Measurements from ENCODE around the gene APOL1. TPM values are rescaled to one million over a fixed set of nuclear protein-coding genes. Genes with fewer than 3 reads are reported as not detected.
A peak's percentile ranks its signal among the peaks of the same experiment; 100 is the strongest.

Gene APOL1
- total and polyA plus RNA-seq, 9 of the 15 experiments (the other 6 are each of a cell fraction or from before 2014, with no cell fraction given): 2.5 to 9.7 (median 5.6) TPM

DNA sequence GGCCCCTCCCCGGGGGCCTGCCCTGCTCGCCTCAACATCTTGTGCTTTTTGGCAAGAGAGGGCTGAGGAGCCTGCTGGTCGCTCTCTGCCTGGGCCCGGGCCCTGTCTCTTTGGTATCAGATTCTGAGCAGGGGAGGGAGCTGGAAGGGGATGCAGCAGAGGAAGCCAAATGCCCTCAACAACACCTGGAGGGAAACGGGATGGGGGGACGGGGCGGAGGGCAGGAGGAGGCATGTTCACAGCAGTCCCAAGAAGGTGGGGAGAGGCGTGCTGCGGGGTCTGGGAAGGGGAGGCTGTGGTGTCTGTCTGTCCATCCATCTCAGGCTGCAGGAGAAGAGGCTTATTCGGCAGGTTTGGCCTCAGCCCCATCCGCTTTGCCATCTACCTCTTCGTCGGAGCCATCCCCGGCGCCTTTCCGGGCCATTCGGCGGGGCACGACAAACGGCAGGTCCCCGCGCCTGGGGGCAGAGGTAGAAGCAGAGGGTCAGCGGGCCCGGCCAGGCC is 29.4 kb downstream of the APOL1 start (continued):
- no peak for TF ChIP-seq ZNF263 (CRISPR knock-in tag; IDR thresholded peaks at IDR 0.05; ENCODE audit: borderline replicate concordance)
- TF ChIP-seq HDAC1 (IDR thresholded peaks at IDR 0.05): no peak
- TF ChIP-seq ZNF445 (CRISPR knock-in tag; IDR thresholded peaks at IDR 0.05; ENCODE audit: low read depth): no peak

DNA sequence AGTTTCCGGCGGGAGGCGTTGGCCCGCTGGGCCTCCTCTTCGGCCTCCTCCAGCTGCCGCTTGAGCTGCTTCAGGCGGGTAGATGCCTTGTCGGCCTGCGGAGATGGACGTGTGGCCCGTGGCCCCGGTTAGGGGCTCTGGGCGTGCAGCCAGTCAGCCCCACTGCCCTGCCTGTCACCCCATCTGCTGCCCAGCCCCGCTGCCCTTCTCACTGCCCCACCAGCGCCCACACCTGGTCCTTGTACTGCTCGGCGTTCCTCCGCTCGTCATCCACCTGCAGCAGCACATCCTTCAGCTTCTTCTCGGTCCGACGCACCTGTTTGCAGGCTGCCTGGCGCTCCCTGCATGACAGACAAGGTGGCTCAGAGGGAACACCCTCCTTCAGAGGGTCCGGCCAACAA is 31.2 kb downstream of the APOL1 start:
- POLR2A ChIA-PET: interaction anchor here (0.7 kb wide), 1 partner anchor 9 kb away, joined by 5 read pairs; no protein-coding TSS in a partner anchor
- no peaks in the 10 kb centered on the region for H3K9me1 ChIP-seq (ENCODE audit: control insufficient read depth, insufficient read depth, low read length)
- H4K20me1 ChIP-seq (replicated peaks; ENCODE audit: control insufficient read depth, insufficient read depth, low read length): peaks cover 6% of the 10 kb centered on the region; the same call in 1 of the 2 replicates
- H3K27me3 ChIP-seq (ENCODE audit: control insufficient read depth in 2 of 2, insufficient read depth in 2 of 2, low read length in 2 of 2): no peaks in the 10 kb centered on the region
- no peak for FAIRE-seq
- in situ Hi-C loops (cut with MboI) (no loop called here), intact Hi-C loops (cut with micrococcal nuclease) (no loop called here)
- BruUV-seq (replicated peaks): no TSS peak
- peak overlapping the region in 1 of 2 experiments; percentile 35; a peak in 1 of 4 replicates for H3K9ac ChIP-seq (ENCODE audit: insufficient read depth in 1 of 2, low read depth in 2 of 2, low read length in 2 of 2)
- WGBS (ENCODE audit: insufficient coverage, low coverage, missing lambda C conversion rate): 95% methylated on average over 14 of the region's 24 CpGs
- H3K27ac ChIP-seq (ENCODE audit: extremely low read depth, low read depth, low read length): no peak overlapping the region
- no peak overlapping the region for H3K4me3 ChIP-seq
- no peak overlapping the region for H3K4me2 ChIP-seq (ENCODE audit: insufficient read depth, low read length)
- DNase-seq (ENCODE audit: extremely low read depth in 1 of 4, low spot score in 3 of 4): no peak
- H3K36me3 ChIP-seq (ENCODE audit: control insufficient read depth, insufficient read depth, low read length): peaks cover 72% of the 10 kb centered on the region; the same call in 2 of the 3 replicates
- H3K9me3 ChIP-seq (replicated peaks; ENCODE audit: control insufficient read depth, insufficient read depth, low read depth, low read length): no peaks in the 10 kb centered on the region
- H3K4me1 ChIP-seq (replicated peaks in 1 of 2; ENCODE audit: control insufficient read depth in 2 of 2, insufficient read depth in 2 of 2, low read length in 2 of 2): peaks cover 0 to 11% of the 10 kb centered on the region in 2 experiments; a peak in 2 of 5 replicates
- ATAC-seq: no peak
- H3K79me2 ChIP-seq (ENCODE audit: control insufficient read depth, insufficient read depth, low read length): no peaks in the 10 kb centered on the region
- CTCF ChIA-PET (ENCODE audit: low intra/inter-chr PET ratio): no interaction called here
- no peak overlapping the region for H2AFZ ChIP-seq (ENCODE audit: low read depth, low read length)
- TF ChIP-seq FOXA3 (CRISPR knock-in tag; conservative IDR thresholded peaks at IDR 0.05 in 1 of 2, IDR thresholded peaks at IDR 0.05 in 1 of 2) (no peak), RBM22 (IDR thresholded peaks at IDR 0.05; ENCODE audit: low read depth, low read length, poor library complexity, severe bottlenecking) (peak; percentile 49), POU5F1 (IDR thresholded peaks at IDR 0.05; ENCODE audit: borderline replicate concordance, low read depth, low read length, partially characterized antibody) (no peak), HOXB6 (CRISPR knock-in tag; IDR thresholded peaks at IDR 0.05; ENCODE audit: borderline replicate concordance) (no peak), JUND (IDR thresholded peaks at IDR 0.05; ENCODE audit: borderline replicate concordance, low read depth, low read length) (no peak), JUND (tag; IDR thresholded peaks at IDR 0.05; ENCODE audit: borderline replicate concordance, low read depth, low read length) (no peak), POLR2G (IDR thresholded peaks at IDR 0.05; ENCODE audit: low read depth, low read length) (0 out of 2 replicates have a peak, but pooled peaks have one; percentile 35), ZNF75A (CRISPR knock-in tag; IDR thresholded peaks at IDR 0.05) (no peak), ZNF79 (CRISPR knock-in tag; IDR thresholded peaks at IDR 0.05; ENCODE audit: low read depth) (no peak), NCOA1 (IDR thresholded peaks at IDR 0.05; ENCODE audit: low read depth) (no peak), MAFK (IDR thresholded peaks at IDR 0.05; ENCODE audit: low read length) (no peak), DNMT1 (IDR thresholded peaks at IDR 0.05) (no peak), TAF9B (IDR thresholded peaks at IDR 0.05; ENCODE audit: partially characterized antibody) (no peak)
- TF ChIP-seq, protein P1, sequence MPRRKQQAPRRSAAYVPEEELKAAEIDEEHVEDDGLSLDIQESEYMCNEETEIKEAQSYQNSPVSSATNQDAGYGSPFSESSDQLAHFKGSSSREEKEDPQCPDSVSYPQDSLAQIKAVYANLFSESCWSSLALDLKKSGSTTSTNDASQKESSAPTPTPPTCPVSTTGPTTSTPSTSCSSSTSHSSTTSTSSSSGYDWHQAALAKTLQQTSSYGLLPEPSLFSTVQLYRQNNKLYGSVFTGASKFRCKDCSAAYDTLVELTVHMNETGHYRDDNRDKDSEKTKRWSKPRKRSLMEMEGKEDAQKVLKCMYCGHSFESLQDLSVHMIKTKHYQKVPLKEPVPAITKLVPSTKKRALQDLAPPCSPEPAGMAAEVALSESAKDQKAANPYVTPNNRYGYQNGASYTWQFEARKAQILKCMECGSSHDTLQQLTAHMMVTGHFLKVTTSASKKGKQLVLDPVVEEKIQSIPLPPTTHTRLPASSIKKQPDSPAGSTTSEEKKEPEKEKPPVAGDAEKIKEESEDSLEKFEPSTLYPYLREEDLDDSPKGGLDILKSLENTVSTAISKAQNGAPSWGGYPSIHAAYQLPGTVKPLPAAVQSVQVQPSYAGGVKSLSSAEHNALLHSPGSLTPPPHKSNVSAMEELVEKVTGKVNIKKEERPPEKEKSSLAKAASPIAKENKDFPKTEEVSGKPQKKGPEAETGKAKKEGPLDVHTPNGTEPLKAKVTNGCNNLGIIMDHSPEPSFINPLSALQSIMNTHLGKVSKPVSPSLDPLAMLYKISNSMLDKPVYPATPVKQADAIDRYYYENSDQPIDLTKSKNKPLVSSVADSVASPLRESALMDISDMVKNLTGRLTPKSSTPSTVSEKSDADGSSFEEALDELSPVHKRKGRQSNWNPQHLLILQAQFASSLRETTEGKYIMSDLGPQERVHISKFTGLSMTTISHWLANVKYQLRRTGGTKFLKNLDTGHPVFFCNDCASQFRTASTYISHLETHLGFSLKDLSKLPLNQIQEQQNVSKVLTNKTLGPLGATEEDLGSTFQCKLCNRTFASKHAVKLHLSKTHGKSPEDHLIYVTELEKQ (CRISPR knock-in tag; IDR thresholded peaks at IDR 0.05): no peak

Measured in K562 (cell line).